ENCODE measurements around the gene TRIM47.
A peak's percentile ranks its signal among the peaks of the same experiment; 100 is the strongest.
"Not testable (repeated sequence)": the region's sequence is repeated elsewhere in the genome, so short reads cannot be mapped to it uniquely, and the experiment has no call there.

The TRIM47 gene

DNA sequence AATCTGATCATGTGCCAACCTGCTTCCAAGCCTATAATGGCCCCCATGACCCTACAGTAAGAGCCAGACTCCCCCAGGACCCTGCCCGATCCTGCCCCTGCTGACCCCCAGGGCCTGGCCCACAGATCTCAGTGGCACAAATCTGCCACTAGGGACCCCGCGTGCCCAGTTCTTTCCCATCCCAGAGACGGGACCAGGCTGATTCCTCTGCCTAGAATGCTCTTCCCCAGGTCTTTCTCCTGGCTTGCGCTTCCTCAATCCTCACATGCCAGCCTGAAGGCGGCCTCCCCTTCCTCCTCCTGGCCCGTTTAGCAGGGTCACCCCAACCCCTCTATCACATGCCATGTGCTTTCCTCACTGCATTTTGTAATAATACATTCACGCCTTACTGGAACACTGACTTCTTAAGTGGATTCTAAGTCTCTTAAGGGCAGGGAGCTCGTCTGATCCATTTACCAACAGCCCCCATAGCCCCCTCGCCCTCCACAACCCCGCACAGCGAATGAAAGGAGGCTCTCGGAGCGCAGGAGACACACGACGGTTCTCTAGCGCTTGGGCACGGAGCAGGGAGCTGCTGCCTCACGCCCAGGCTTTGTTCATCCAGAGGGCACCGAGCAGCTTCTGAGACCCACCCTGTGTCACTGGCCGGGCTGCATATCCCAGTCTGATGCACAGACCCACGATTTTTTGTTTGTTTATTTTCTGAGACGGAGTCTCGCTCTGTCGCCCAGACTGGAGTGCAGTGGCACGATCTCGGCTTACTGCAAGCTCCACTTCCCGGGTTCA, 17.2 kb upstream of the TRIM47 start:
- DNase-seq: no peak
- intact Hi-C loops (cut with DNase I): loop anchor here (5.0 to 10.0 kb wide), 2 partner anchors 38 to 111 kb away; partner anchors contain the start of genes UNK and WBP2

DNA sequence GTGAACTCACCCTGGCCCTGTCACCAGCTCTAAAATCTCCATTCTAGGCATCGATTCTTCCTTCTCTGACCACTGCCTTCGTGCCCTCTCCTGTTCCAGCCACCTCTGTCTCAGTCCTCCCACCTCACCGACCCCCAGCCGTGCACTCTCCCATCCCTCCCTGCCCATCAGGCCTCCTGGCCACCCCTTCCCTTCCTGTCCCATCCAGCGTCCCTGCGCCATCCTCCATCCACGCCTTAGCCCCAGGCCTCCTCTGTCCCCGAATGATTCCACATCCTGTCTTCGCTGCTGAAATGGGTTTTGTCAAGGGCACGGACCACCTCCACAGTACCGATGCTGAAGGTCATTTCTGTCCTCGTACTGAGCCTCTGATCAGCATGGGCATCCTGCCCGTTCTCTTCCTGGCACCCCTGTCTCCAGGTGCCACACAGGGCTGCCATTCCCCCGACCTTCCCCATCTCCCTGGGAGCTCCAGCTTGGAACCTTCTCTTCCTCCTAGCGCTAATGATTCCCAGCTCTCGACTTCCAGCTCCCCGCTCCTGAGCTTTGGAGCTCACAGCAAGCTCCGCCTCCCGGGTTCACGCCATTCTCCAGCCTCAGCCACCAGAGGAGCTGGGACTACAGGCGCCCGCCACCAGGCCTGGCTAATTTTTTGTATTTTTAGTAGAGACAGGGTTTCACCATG, 15.8 kb upstream of the TRIM47 start:
- no peak for DNase-seq
- intact Hi-C loops (cut with DNase I): loop anchor here (10.0 kb wide), 1 partner anchor 109 kb away; the partner anchor contains the start of gene UNK

DNA sequence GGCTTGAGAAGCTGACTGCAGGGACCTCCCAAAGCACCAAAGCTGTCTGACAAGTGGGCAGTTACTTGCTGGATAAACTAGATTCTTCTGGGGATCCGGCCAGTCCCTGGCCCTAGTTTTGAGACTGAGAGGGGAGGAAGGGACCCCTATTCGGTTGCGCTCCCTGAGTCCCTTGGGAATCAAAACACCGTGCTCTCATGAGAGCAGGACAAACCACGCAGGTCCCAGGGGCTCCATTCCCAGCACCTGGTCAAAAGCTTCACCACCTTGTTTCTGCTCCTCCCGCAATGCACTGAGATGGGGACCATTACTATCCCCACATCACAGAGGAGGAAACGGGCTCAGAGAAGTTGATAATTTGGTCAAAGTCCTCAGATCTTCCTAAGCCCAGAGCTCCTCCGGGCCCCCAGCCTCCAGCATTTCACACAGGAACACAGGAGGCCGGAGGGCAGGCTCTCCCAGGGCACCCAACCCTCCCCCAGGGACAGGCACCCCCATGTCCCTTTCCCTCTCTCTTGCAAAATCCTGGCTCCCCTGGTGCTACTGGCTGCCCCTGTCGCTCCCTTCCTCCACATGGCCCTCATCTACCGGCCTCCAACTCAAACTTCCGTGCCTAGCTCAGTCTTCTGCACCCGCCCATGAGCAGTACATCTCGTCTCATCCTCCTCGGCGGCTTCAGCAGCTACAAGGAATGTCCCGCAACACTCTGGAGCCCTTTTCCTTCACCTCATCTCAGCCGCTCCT, 15.1 kb upstream of the TRIM47 start:
- DNase-seq: no peak
- intact Hi-C loops (cut with DNase I): loop anchor here (10.0 kb wide), 1 partner anchor 109 kb away; the partner anchor contains the start of gene UNK

DNA sequence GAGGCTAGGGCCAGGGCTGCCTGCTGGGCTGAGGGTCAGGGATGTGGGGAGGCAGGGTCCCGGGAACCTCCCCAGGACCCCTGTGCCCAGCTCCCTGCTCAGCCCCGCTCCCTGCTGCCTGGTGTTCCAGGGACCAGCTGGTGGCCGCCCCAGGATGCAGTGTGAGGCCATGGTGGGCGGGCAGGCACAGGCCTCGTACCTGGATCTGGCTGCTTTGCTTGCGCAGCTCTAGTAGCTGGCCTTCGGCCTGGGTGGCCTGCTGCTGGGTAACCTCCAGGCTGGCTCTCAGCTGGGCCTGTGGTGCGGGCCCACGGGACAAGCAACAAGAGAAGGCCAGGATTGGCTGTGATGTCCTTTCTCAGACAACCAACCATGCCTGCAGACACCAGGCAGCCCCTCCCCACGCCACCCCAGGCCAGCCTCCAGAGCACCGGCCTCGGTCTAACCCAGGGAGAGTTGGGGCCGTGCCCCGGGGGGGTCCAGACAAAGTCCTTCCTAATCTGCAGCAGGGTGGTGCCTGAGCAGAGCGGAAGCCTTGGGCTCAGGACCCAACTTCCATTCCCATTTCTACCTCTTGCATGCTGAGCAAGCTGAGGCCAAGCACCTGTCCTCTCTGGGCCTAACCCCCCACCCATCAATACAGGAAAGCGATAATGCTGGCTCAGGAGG, 14.3 kb upstream of the TRIM47 start:
- DNase-seq: peak in 13 of 42 donors; percentile 10 to 71 (median 50)
- intact Hi-C loops (cut with DNase I): loop anchor here (10.0 kb wide), 1 partner anchor 108 kb away; the partner anchor contains the start of gene UNK

DNA sequence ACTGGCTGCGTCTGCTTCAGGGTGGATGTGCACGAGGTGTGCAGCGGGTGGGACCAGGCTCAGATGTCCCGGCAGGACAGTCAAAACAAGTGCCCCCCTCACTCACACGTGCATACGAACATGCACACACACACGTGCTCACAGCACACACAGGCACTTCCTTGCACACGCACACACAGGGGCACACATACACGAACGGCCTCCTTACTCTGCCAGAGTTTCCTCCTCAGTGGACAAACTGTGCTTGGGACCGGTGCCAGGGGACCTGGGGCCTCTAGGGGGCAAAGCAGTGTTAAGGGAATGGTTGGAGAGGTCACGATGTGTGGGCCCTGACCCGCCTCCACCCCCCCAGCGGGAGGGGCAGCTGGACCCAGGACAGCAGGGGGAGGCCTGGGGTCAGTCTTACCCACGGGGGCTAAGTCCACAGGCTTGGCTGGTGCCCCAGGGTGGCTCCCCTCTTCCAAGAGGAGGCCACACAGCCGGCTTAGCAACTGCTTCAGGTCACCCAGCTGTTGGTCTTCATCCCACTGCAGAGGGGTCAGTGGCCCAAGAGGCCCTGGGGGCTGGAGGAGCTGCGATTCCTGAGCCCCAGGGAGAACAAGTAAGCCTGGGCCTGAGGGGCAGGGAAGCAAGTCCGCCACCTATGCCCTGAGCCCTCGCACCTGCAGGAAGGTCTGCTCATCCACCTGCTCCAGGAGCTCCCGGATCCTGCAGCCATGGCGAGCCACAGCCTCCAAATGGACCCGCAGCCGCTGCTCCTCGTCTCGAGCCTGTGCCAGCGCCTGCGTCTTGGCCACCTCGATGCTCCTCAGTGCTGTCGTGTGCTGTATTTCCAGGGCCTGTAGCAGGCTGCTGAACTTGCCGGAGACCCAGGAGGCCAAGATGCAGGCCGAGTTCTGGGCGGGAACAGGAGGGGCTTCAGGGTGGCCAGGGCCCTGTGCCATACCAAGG, 13.5 kb upstream of the TRIM47 start:
- peak in 1 of 42 donors; percentile 3 for DNase-seq
- intact Hi-C loops (cut with DNase I): loop anchor here (10.0 kb wide), 1 partner anchor 107 kb away; the partner anchor contains the start of gene UNK

DNA sequence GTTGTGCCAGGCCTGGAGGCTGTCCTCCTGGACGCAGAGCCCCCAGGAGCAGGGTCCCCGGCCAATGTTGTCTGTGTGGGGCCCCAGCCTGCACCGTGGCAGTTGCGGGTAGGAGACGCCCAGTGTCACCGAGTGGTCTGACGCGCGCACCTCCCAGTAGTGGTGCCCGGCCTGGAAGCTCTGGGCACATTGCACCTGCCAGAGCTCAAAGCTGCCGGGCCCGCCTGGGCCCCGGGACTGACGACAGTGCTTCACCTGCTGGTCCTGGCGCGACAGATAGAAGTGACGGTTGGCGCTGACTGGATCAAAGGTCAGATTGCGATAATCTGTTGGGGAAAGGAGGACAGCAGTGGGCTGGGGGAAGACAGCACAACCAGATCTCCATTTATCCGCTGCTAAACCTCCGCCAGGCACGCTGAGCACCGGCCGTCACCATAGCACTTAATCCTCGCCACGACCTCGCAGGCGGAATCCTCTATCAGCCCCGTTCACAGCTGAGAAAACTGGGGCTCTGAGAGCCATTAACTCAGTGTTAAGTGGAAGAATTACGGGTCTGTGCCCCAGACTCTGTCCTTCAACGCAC, 12.7 kb upstream of the TRIM47 start:
- intact Hi-C loops (cut with DNase I): loop anchor here (10.0 kb wide), 1 partner anchor 106 kb away; the partner anchor contains the start of gene UNK
- no peak for DNase-seq

DNA sequence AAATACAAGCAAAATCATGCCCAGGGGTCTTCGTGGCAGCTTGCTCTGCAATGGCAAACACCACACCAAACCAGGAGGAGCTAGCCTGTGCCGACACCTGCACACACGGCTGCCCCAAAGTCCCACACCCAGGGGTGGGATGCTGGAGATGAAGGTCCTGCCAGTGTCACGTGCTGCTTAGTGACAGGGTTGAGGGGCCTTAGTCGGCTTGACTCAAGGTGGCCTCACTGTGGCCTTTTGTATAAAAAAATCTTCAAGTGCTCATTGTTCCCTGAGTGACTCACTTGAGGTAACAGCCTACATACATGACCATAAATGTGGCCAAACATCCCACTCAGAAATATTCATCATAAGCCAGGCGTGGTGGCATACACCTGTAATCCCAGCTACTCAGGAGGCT, 11.1 kb upstream of the TRIM47 start:
- intact Hi-C loops (cut with DNase I): no loop called here
- DNase-seq: no peak

DNA sequence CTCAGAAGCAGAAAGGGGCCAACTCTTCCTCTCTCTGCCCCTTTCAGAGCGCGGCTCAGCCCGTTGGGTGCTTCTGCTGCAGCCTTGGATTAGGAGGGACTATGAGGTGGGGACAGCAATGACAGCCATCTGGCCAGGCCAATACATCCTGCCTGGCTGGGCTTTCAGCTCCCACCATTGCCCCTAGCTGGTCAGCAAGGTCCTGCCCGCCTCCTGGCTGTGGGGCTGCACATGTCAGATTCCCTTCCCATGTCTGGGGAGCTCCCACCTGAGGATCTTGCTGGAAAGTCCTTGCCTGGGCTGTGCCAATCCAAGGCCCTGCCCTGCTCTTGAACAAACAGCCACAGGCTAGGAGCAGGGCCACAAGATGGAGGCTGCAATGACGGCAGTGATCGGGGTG, 10.1 kb upstream of the TRIM47 start:
- intact Hi-C loops (cut with DNase I): no loop called here

DNA sequence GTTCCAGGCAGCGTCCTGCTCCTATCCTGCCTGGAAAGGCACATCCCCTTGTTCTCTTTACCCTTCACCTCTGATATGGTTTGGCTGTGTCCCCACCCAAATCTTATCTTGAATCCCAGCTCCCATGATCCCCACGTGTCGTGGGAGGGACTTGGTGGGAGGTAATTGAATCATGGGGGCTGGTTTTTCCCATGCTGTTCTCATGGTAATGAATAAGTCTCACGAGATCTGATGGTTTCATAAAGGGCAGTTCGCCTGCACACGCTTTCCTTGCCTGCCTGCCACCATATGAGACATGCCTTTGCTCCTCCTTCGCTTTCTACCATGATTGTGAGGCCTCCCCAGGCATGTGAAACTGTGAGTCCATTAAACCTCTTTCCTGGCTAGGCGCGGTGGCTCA, 7.5 kb upstream of the TRIM47 start:
- DNase-seq; intact Hi-C loops (cut with DNase I): not testable (repeated sequence)

More for the DNA sequence above, 10.1 kb upstream of the TRIM47 start:
- no peak for DNase-seq

DNA sequence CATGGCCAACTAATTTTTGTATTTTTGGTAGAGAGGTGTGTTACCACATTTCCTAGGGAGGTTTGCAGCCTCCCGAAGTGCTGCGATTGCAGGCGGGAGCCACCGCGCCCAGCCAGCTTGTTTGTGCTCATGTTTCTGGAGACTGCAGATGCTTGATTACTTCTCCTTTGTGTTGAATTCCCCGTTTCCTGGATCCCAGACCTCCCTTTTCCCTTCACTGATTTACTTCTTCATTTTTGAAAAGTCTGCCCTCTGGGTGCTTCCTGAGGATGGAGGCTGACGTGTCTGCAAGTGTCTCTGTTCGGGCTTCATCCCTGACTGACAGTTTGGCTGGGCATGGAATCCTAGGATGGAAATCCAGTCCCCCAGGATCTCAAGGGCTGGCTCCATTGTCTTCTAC, 7.0 kb upstream of the TRIM47 start:
- no peak for DNase-seq
- intact Hi-C loops (cut with DNase I): no loop called here

DNA sequence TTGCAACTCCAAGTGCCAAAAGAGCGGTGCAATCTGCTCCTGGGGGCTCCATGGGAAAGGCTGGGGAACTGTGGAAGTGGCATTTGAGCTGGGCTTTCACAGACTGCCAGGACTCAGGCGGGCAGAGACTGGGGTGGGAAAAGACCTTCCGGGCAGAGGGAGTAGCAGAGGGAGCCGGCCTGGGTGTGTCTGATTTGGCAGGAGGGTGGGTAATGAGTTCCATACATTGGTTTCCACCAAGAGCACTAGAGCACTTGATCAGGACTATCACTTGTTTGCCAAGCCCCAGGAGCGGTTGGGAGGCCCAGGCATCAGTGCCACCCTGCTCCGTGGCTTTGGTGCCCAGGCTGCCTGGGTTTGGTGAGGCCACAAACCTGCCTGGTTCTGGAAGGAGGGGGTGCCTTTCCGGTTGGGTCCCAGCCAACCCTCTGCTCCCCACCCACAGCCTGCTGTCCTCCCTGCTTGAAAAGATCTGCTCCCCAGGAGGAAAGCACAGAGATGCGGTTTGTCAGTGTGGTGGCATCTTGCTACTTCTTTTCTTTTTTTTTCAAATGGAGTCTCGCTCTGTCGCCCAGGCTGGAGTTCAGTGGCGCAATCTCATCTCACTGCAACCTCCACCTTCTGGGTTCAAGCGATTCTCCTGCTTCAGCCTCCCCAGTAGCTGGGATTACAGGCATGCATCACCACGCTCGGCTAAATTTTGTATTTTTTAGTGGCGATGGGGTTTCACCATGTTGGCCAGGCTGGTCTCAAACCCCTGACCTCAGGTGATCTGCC, 3.5 kb upstream of the TRIM47 start:
- intact Hi-C loops (cut with DNase I): no loop called here

DNA sequence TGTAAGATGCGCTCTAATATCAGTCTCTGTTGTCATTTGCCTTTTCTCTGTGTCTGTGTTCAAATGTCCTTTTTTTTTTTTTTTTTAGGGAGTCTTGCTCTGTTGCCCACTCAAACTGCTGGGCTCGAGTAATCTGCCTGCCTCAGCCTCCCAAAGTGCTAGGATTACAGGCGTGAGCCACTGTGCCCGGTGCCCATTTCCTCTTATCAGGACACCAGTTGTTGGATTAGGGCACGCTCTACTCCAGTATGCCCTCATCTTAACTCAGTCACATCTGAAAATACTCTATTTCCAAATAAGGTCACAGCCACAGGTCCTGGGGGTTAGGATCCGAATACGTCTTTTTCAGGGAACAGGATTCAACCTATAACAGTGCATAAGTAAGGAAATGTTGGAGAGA, 1.9 kb upstream of the TRIM47 start:
- intact Hi-C loops (cut with DNase I): no loop called here
- DNase-seq: no peak

More for the DNA sequence above, 3.5 kb upstream of the TRIM47 start:
- DNase-seq: no peak

DNA sequence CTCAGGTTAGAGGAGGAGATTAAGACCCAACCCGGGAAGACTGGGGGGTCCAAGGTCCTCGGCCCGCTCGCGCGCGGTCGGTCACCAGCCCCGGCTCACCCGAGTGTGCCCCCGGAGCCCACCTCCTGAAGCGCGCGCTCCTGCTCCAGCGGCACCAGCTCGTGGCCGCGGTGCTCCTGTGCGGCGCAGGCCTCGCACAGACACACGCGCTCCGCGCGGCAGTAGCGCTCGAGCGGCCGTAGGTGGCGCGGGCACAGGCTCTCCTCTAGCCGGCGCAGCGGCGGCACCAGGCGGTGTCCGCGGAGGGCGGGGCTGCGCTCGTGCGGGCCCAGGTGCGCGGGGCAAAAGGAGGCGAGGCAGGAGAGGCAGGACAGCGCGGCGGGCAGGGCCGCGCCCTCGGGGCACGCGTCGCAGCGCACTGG, 618 bp downstream of the TRIM47 start:
- intact Hi-C loops (cut with DNase I): no loop called here

DNA sequence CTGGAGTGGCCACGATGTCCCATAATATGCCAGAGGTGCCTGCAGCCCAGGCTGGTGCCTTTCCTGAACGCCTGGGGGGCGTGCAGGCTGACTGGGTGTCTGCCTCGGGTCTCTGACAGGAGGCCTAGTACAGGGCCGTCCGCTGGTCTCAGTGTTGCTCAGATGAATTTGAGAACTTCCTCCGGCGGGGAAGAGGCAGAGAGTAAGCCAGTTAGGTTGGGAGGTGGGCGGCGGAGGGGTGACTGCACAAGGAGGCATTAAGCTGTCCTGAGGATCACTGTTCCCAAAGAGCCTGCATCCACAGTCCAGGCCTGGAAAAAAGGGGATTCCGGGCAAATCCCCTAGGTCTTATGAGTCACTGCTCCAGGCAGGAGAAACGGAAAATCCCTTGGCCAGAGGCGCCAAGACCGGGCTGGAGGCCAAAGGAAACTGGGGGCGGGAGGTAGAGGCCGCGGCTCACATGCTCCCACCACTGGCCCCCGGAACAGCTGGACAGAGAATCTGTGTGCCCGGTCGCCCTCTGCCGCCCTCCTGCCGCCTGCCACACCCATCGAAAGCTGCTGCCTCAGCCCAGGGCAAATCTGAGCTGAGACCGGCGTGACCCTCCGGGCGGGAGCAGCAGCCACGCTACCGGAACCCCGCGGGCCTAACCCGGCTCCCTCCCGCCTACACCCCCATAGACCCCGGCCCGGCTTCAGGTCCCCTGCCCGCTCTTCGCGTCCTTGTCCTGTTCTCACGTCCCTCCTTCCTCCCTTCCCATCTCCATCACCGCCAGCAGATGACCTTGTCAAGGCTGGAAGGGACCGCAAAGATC, 1.2 kb downstream of the TRIM47 start:
- intact Hi-C loops (cut with DNase I): no loop called here
- DNase-seq: peak; percentile 67 to 96 (median 83)

More for the DNA sequence above, 618 bp downstream of the TRIM47 start:
- DNase-seq: peak in 38 of 42 donors; percentile 44 to 80 (median 68)

DNA sequence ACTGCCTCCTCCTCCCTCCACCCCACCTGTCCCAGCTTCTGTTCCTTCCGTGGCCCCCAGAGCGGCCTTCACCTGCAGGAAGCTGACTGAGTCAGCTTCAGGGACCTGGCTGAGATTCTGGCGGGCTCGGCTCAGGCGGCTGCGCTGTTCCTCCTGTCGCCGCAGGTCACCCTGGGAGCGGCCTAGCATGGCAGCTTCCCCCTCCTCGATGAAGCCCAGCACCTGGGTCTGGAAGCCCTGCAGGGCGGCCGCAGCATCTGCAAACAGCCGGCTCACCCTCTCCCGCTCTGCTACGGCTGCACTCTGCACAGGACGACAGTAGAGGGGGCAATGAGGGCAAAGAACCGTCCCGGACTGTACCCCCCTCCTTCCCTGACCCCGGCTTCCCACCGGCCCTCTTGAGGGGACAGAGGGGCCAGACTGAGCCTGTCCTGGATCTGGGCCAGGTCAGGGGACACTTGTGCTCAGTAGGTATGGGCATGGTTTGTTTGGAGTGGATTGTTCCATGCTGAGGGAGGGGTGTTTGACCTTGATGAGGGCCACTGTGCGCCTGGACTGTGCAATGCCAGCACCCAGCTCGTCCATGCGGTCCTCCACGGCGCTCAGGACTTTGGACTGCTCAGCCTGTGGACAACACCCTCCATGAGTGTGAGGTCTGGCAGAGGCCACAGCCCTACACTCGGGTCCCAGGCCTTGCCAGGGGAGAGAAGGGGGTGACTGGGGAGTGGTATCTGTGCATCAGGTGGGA, 2.0 kb downstream of the TRIM47 start:
- peak in 10 of 42 donors; percentile 11 to 62 (median 33) for DNase-seq
- intact Hi-C loops (cut with DNase I): no loop called here
